Lower lobe of right lung (tissue), 2 donors: ENCODE data around the gene JARID2. TPM values are rescaled to one million over a fixed set of nuclear protein-coding genes. Genes with fewer than 3 reads are reported as not detected.

Experiments used
- ATAC-seq, 2 donors: fragments of 200-7000 bp; cut with Tn5 transposase; one replicate each; pipeline ENCODE4 v1.9.1; 2020 to 2022; ENCODE audit warnings: mild to moderate bottlenecking in 2 of 2, moderate library complexity in 2 of 2
- DNase-seq: peaks from one replicate; pipeline ENCODE4 v3.0.0-alpha.2; 2020
- H3K27ac ChIP-seq: fragments of 200-600 bp; one replicate; pipeline ENCODE4 v1.8.0; 2022
- H3K27me3 ChIP-seq: fragments of 200-600 bp; one replicate; pipeline ENCODE4 v1.8.0; 2022; ENCODE audit warnings: low read depth
- H3K36me3 ChIP-seq: fragments of 200-600 bp; one replicate; pipeline ENCODE4 v1.8.0; 2022; ENCODE audit warnings: mild to moderate bottlenecking
- H3K4me1 ChIP-seq: fragments of 200-600 bp; one replicate; pipeline ENCODE4 v1.8.0; 2022
- H3K4me3 ChIP-seq: fragments of 200-600 bp; one replicate; pipeline ENCODE4 v1.8.0; 2022; ENCODE audit warnings: mild to moderate bottlenecking
- H3K9me3 ChIP-seq: fragments of 200-600 bp; one replicate; pipeline ENCODE4 v1.8.0; 2022
- intact Hi-C: fragments of 100-400 bp; cut with DNase I; formaldehyde crosslinking; loops from one replicate; pipeline ENCODE4 v1.11.0; 2022
- total RNA-seq: library from RNA; stranded (reverse); fragmentation: NEBNext Ultra II Directional; extraction: Animal tissue kit (Norgen Biotek cat#: 25700); gene quantifications from one replicate; pipeline ENCODE4 v1.2.1, GENCODE V29; 2021
- TF ChIP-seq, protein P1 (sequence below): fragments of 200-600 bp; IDR thresholded peaks from one replicate; pipeline ENCODE4 v1.8.0; 2022; ENCODE audit warnings: antibody characterized with exemption, mild to moderate bottlenecking
- donor health status: DM: no; HTN: yes; CAD: no; lungs with severe emphysema.

JARID2 gene
- total RNA-seq, 1 donor from 2014 or later, result 16.0 TPM

DNA sequence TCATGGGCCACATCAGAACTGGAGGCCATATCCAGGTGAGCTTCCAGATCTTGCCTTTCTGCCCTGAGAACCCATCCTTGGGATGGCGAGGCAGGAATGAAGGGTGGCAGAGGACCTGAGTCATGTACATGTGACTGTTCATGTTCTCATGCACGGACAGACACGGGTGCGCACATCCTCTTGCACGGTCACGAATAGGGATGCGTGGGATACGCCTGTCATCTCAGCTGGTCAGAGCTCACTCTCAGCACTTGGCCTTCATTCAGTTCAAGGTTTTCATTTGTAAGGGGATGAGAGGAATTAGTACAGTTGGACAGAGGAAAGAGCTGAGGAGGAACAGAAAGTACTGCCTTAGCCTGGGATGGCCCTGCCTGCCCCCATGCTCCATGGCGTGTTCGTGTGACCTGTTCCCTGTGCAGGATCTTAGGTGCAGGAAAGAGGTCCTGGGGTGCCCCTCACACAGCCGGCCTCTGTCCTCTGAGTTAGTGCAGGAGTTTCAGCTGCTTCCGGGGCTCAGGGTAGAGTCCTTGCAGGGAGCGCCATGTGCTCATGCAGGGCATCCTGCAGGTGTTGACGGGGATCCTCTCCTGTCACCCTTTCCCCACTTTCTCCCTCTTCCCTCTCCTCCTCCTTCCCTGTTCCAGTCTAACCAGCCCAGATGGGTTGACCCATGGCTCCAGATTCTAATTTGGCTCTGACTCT is 243.5 kb downstream of the JARID2 start:
- peaks cover 32% of the 10 kb centered on the region for H3K36me3 ChIP-seq
- intact Hi-C loops, result no loop called here
- no peak for ATAC-seq
- no peaks in the 10 kb centered on the region for H3K27me3 ChIP-seq
- H3K27ac ChIP-seq, result no peak overlapping the region
- peaks cover 13% of the 10 kb centered on the region for H3K4me1 ChIP-seq
- TF ChIP-seq, protein P1, sequence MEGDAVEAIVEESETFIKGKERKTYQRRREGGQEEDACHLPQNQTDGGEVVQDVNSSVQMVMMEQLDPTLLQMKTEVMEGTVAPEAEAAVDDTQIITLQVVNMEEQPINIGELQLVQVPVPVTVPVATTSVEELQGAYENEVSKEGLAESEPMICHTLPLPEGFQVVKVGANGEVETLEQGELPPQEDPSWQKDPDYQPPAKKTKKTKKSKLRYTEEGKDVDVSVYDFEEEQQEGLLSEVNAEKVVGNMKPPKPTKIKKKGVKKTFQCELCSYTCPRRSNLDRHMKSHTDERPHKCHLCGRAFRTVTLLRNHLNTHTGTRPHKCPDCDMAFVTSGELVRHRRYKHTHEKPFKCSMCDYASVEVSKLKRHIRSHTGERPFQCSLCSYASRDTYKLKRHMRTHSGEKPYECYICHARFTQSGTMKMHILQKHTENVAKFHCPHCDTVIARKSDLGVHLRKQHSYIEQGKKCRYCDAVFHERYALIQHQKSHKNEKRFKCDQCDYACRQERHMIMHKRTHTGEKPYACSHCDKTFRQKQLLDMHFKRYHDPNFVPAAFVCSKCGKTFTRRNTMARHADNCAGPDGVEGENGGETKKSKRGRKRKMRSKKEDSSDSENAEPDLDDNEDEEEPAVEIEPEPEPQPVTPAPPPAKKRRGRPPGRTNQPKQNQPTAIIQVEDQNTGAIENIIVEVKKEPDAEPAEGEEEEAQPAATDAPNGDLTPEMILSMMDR, result no peak
- no peak overlapping the region for H3K4me3 ChIP-seq
- DNase-seq, result no peak
- H3K9me3 ChIP-seq, result no peaks in the 10 kb centered on the region

DNA sequence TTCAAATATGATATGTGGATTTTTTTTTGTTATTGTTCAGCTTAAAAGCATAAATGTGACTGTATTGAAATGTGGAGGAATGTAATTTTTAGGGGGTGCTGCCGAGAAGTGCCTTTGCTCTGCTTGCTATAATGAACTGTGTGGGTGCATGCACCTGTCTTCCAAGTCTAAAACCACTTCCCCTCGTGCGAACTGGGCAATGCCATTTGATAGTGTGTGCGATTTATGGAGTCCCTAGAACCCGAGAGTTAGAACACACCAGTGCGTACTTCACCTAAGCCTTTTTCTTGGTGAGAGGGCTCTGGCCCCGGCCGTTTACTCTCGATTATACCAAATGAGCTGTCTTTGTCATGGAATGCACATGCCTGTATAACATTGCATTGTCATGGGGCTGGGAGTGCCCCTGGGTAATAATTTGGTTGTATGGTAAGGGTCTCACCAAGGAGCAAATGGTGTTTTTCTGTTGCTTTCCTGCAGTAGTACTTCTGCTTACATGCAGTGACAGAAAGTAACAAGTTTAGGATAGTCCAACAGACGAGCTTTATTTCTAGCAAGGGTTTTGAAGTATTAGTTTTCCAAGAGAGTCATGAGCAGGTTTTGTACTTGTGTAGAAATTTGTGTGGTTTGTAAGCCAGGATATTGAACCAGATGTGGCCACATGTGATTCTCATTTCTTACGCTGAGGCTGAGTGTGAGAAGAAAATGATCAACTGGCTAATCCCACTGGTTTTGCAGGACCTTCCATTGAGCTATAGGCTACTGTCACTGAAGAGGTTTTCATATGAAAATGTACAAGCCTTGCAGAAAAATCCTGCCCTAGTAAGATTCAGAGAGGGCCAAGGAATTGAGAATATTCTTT is 244.6 kb downstream of the JARID2 start:
- H3K4me1 ChIP-seq, result peaks cover 19% of the 10 kb centered on the region
- H3K27ac ChIP-seq, result peak overlapping the region; percentile 1
- DNase-seq (no peak), ATAC-seq (no peak)
- no peaks in the 10 kb centered on the region for H3K27me3 ChIP-seq
- H3K36me3 ChIP-seq, result peaks cover 33% of the 10 kb centered on the region
- intact Hi-C loops, result loop anchor here (10.0 kb wide), 1 partner anchor 134 kb away; no protein-coding TSS in a partner anchor
- TF ChIP-seq, protein P1, result no peak
- no peaks in the 10 kb centered on the region for H3K9me3 ChIP-seq
- H3K4me3 ChIP-seq, result no peak overlapping the region

DNA sequence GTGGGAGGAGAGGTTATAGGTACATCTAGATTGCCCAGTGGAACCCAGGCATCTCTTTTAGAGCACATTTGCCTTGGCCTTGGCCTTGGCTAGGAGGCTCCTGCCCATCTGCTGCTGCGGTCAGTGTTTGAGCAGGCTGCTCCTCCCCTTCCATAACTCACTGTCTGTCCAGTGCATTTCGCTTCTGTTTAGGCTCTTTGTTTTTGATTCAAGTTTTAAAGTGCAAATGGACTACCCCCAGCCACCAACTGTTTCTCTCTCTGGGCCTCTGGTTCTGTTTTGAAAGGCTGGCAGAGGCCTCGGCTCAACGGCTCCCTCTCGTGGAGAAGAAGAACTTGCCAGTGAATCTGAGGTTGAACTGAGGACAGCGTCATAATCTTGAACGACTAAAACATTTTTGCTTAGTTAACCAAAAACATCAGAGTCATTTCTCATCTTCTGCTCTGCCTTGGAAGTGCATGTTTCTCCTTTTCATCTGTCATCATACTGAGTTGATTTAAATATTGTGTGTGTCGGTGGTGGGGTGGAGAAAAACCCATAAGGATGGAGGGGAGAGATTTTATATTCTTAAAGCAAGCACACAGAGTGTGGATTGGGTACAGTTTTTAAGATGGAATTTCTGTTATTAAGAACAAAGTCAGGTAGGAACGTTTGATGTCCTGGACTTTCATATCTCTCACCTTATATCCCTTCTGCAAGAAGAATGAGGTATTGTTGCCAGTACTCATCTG is 245.6 kb downstream of the JARID2 start:
- Histone ChIP-seq H3K4me1 (peaks cover 22% of the 10 kb centered on the region), H3K27me3 (no peaks in the 10 kb centered on the region), H3K36me3 (peaks cover 42% of the 10 kb centered on the region), H3K4me3 (no peak overlapping the region), H3K9me3 (no peaks in the 10 kb centered on the region), H3K27ac (peak overlapping the region; percentile 1)
- peak; percentile 80 to 85 for ATAC-seq
- TF ChIP-seq, protein P1, result peak; percentile 91
- intact Hi-C loops, result loop anchor here (10.0 kb wide), 1 partner anchor 133 kb away; no protein-coding TSS in a partner anchor
- peak; percentile 72 for DNase-seq

DNA sequence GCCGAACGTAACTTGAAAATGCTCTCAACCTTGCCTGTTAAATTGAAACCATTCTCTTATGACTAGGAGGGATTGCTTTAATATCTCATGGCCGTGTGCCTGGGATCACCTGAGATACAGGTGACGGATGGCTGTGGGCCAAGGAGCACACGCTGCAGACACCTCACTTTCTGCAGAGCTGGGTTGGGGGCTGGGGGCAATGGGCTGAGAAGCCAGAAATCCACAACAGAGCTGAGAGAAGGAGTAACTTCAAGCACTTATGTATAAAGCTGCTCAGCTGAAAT is 246.1 kb downstream of the JARID2 start:
- intact Hi-C loops, result loop anchor here (10.0 kb wide), 1 partner anchor 133 kb away; no protein-coding TSS in a partner anchor
- H3K9me3 ChIP-seq, result no peaks in the 10 kb centered on the region
- DNase-seq, result no peak
- no peak overlapping the region for H3K27ac ChIP-seq
- no peak overlapping the region for H3K4me3 ChIP-seq
- H3K4me1 ChIP-seq, result peaks cover 22% of the 10 kb centered on the region
- ATAC-seq, result no peak
- peaks cover 46% of the 10 kb centered on the region for H3K36me3 ChIP-seq
- TF ChIP-seq, protein P1, result no peak
- H3K27me3 ChIP-seq, result no peaks in the 10 kb centered on the region

DNA sequence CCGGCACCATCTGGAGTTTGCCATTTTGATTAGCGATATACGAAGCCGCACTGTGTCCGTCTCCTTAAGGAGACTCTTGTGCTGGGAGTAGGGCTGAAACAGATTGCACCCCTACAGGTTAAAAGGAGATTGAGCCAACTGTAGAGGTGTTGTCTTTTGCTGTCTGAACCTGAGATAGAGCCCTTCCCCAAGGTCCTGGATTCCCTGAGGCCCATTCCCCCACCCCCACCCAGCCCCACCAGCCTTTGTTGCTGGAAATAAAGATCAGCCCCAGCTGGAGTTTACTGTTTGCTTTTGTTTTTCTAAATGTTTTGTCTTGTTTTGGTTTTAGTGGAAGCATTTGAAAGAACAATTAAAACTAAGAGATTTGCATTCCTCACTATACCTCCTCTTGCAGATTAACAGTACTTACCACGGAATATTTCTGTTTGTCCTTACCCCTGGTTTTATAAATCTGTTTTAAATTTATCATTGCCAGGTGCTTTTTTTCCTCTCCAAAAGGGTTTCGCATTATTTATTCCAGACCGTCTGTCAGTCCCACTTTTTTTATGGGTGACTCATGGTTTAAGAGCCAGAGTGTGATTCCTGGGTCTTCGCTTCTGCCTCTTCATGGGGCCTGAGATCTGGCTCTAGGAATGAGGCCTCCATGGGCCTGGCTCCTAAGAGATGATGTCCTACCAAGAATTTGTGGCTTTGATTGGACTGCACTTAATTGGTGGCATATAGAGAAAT is 247.7 kb downstream of the JARID2 start:
- peaks cover 22% of the 10 kb centered on the region for H3K4me1 ChIP-seq
- ATAC-seq (no peak), DNase-seq (no peak)
- H3K27me3 ChIP-seq, result no peaks in the 10 kb centered on the region
- no peak overlapping the region for H3K4me3 ChIP-seq
- H3K9me3 ChIP-seq, result no peaks in the 10 kb centered on the region
- H3K27ac ChIP-seq, result no peak overlapping the region
- peaks cover 40% of the 10 kb centered on the region for H3K36me3 ChIP-seq
- intact Hi-C loops, result loop anchor here (10.0 kb wide), 1 partner anchor 131 kb away; no protein-coding TSS in a partner anchor
- TF ChIP-seq, protein P1, result no peak
